HTR-8/SVneo (cell line): ENCODE measurements around the gene IQCE.
A peak's percentile ranks its signal among the peaks of the same experiment; 100 is the strongest.

Experiments
- DNase-seq: peaks from one replicate; pipeline ENCODE4 v3.0.0; 2011; ENCODE audit warnings: low spot score, mixed read lengths; ENCODE audit not compliant: insufficient read length
- FAIRE-seq: peaks from 2 replicates; lab custom pipeline; 2011; peaks lifted over from hg19 to GRCh38; lab: Jason Lieb, UNC

The IQCE gene

GRCh38 chr7:2628130-2628482 is 69.3 kb downstream of the IQCE start:
- FAIRE-seq: no peak
- DNase-seq: no peak

DNA sequence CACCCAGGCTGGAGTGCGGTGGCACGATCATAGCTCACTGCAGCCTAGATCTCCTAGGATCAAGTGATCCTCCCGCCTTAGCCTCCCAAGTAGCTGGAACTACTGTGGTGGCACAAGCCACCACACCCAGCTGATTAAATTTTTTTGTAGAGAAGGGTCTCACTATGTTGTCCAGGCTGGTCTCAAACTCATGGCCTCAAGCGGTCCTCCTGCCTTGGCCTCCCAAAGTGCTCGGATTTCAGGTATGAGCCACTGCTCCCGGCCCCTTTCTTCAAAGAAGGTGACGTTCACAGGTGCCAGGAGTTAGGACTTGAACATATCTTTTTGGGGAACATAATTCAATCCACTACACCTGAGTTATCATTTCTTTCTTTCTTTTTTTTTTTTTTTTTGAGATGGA is 70.1 kb downstream of the IQCE start:
- DNase-seq: no peak
- no peak for FAIRE-seq

GRCh38 chr7:2629746-2630681 is 71.2 kb downstream of the IQCE start:
- DNase-seq (no peak), FAIRE-seq (peak; percentile 73)

- FAIRE-seq: no peak
Measured at GRCh38 chr7:2631946-2632732, 73.4 kb downstream of the IQCE start, which contains the start of gene TTYH3. TSS of gene TTYH3 (plus strand) at chr7:2631986. CDS start at chr7:2632156, 170 bp downstream.

DNA sequence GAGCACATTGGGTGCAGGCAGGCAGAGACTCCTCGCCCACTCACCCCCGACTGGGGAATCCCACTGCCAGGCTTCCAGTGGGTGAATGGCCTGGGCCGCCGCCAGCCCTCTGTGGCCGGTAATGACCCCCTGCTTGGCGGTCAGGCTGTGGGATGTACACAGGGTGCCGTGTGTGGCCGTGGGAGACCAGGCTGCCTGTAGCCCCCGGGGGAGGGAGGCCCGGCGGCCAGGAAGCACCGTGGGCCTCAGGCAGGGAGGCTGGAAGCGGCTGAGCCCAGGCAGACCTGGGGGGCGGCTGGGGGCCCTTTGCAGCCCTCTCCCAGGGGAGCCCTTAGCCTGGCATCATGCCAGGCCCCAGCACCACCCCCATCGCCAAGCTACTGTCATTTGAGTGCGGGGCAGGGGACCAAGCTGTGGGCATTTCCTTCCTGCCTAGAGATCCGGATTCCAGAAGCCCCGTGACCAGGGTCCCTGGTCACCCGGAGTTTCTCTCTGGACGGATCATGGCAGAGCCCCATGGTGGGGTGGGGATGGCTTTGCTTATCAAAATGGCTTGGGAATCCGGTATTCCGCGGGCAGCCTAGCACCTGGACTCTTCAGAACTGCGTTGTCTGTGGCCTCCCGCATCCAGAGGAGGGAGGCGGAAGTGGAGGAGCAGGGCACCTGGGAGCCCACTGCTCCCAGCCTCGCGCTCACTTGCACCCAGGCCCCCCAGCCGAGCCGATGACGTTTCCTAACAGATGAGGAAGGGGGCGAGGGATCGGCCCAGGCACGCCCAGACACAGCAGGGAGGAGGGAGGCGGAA is 74.2 kb downstream of the IQCE start:
- FAIRE-seq (peak; percentile 89), DNase-seq (peak; percentile 85)

More at GRCh38 chr7:2631946-2632732, 73.4 kb downstream of the IQCE start, which contains the start of gene TTYH3:
- DNase-seq: peak; percentile 58

DNA sequence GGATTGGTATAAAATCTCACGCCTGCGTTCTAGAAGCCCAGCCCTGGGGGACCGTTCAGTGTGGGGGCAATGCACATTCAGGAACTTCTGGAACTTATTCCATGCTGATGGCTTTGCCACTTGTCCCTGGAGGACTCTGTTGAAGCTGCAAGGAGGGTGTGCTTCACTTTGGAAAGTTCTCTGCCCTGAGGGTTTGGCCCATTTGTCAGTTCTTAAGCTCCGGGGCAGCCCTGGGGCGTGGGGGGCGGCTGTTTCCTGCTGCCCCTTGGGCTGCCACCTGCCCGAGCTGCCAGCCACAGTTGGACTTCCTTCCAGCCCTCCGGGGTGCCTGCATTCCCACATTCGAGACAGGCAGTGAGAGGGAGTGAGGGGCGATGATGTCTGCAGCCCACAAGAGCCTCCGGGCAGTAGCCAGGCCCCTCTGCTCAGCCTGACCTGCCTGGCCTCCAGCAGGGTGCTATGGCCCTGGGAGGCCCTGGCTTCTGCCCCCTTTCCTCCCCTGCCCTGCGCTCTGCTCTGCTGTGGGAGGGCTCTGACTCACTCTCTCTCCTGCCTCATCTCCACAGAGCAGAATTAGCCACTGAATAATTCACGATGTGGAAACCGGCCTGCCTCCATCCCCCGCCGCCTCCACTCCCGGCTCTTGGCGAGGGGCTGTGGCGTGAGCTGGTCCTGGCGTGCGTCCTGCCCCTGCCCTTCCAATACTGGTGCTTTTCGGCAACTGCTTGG is 74.9 kb downstream of the IQCE start:
- DNase-seq (peak; percentile 90), FAIRE-seq (peak; percentile 99)

DNA sequence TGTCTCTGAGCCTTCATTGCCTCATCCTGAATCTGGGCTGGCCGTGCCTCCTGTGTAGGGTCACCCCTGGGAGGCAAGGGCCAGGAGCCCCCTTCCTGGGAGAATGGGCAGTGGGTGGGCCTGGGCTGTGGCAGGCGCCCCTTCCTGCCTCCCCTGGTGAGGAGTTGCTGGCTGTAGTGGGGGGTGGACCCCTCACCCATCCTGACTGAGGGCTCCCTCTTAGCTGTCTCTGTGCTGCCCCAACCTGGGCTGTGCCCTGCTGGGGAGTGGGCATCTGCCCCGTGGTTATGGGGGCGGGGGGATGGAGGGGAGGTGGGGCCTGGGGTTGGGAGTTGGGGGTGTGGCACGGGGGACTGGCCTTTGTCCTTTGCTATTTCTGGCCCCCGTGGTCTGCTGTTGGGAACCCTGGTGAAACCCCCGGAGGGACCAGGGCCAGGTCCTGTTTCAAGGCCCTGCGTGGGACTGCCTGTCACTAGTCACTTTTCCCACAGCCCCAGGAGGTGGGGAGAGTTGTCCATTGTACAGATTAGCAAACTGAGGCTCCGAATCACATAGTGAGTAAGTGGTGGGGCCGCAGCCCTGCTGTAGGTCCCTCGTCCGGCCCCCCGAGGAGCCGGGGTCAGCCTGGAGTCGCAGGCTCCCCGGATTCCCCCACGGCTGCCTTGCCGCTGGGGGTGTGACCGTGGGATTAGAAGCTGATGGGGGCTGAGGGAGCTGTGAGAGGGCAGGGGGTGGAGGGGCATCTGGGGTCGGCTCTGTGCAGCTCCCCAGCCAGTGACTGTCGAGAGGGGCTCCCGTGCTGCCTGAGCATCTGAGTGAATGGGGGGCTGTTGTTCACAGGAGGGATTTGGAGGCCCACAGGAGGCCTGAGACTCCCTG is 75.7 kb downstream of the IQCE start:
- no peak for DNase-seq
- no peak for FAIRE-seq

DNA sequence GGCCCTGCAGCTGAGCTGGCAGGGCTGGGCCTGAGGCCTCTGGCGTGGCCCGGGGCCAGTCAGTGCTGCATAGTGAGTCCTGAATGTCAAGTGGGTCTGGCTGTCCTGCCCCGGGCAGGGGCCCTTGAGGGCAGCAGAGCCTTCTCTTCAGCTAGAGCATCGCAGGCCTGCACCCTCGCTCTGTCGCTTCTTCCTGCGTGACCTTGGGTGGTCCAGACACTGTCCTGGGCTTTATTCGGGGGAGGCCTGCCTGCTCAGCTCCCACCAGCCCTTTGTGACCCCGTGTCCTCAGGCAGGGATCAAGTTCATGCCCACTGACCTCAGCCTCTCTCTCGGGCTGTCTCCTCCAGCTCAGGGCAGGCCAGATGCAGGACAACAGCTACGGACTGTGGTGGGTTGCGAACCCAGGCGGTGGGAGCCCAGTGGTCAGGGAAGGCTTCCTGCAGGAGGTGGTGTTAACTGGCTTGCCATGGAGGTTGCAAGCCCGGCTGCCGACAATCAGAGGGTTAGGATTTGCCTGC is 76.4 kb downstream of the IQCE start:
- DNase-seq (no peak), FAIRE-seq (no peak)

- FAIRE-seq (peak; percentile 82), DNase-seq (no peak)
Measured at GRCh38 chr7:2635810-2636701, 77.3 kb downstream of the IQCE start.

DNA sequence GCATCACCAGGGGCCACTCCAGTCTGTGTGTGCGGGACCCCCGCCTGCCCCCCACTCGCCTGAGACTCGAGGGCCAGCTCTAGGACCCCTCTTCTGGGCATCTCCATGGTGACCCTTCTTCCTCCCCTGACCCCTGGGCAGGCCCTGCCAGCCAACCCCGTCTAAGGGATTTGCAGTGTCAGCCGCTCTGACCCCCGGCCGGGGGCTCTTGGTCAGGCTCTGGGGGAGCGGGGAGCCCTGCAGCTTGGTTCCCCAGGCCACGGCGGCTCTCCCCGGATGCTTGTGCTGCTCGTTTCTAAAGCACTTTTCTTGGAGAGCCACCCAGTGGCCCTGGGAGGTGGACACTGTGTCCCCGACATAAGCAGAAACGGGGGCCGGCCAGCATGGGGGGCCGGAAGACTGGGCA is 78.3 kb downstream of the IQCE start:
- DNase-seq: no peak
- no peak for FAIRE-seq

DNA sequence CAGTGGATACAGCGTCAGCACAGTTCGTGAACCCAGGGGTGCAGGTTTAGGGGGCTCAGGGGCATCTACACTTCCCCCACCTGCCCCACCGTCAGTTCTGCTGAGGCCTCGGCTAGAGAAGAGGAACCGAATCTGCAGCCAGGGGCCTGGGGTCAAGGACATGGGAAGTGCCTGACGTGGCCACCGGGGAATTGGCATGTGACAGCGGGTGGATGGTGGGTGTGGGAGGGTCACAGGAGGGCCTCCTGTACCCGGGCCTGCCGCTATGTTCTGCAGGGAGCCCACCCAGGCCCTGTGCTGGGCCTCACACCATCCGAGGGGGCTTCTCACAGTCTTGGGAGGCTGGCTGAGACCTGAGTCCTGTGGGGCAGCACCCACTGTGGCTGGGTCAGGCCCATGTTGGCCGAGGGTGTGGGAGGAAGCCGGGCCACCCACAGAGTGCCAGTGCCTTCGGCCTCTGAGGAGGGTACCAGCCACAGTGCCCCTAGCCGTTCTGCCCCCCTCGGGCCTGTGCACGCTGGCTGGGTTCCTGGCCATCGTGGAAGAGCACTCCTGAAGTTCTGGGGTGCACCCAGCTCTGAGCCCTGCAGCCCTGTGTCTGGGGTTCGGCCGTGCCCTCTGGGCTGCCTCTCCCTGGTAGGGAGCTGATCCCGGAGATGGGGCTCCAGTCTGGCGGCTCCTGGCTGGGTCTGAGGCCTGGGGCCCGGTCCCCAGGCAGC is 78.9 kb downstream of the IQCE start:
- FAIRE-seq: no peak
- DNase-seq: no peak

DNA sequence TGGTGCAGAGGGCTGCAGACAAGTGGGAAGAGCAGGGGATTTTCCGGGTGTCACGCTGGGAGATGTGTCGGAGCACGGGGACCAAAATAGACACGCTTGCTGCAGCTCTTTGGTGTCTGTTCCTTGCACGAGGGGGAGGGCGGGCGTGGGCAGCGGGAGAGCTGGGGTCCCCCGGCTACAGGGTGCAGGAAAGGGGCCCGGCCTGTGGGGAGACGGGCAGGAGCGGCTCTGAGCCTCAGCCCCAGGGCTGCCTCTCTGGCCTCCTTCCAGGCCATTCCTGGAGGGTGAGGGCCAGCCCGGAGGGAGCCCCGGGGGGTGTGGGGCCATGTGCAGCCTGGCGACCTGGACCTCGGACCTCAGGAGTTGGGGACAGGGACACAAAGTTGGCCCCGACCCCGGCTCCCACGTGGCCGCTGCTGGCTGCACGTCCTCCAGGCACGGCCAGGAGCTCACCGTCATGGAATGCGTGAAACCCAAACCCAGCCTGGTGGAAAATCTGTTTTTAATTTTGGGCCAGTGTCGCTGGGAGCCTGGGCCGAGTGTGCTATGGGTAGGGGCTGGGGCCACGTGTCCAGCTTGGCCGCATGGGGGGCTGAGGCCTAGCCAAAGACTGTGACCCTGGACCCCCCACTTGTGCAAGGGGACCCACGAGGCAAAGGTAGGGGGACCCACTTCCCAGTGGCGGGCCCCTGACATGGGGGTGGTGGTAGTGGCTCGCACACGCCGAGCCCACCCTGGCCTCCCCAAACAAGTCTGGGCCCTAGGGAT is 79.6 kb downstream of the IQCE start:
- FAIRE-seq: no peak

DNA sequence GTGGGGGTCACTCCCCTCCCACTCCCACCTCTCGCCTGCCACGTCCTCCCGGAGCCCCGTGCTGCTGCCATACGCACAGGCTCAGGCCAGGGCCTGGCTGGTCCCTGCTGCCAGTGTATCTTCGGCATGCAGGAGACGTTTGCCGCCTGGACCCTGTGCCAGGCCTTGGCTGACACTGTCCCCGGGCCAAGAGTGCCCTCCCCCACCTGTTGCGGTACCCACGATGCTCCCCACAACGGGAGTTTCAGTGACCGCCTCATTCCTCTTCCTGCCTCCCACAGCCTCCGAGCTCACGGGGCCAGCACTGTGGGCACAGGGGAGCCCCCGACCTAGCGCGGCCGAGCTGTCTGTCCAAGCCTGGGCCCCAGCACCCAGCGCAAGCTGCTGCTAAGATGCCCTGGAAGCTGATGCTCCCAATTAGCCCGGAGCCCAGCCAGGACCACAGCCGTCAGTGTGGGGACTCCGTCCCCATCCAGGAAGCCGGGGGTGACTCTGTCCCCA is 80.5 kb downstream of the IQCE start:
- DNase-seq: no peak
- FAIRE-seq: peak; percentile 40

More for the DNA sequence above, 79.6 kb downstream of the IQCE start:
- DNase-seq: no peak

- FAIRE-seq (peak; percentile 52), DNase-seq (no peak)
Measured at GRCh38 chr7:2639695-2640481, 81.1 kb downstream of the IQCE start.

GRCh38 chr7:2640482-2640830 is 81.7 kb downstream of the IQCE start:
- FAIRE-seq (no peak), DNase-seq (no peak)
